CD14-positive monocyte (primary cell): ENCODE data around the gene FOXC1. TPM values are rescaled to one million over a fixed set of nuclear protein-coding genes. Genes with fewer than 3 reads are reported as not detected.

ENCODE experiments used
- DNase-seq, 3 donors: peaks; one replicate each; pipeline ENCODE4 v3.0.0-alpha.2; 2011 to 2022
- H2AFZ ChIP-seq: 2 replicates; pipeline ENCODE4 v1.6.0; 2012; ENCODE audit warnings: mild to moderate bottlenecking, low read depth, low read length, inconsistent platforms; ENCODE audit not compliant: insufficient read depth, poor library complexity, severe bottlenecking
- H3K27ac ChIP-seq, 2 donors: 1 replicate in 1 of 2; 2 replicates in 1 of 2; pipeline ENCODE4 v1.5.1; 2012 to 2013; ENCODE audit warnings: low read length in 2 of 2, control low read depth in 1 of 2, inconsistent platforms in 1 of 2, low read depth in 1 of 2, mild to moderate bottlenecking in 1 of 2
- H3K27me3 ChIP-seq, 2 donors: one replicate each; pipeline versions ENCODE4 v1.6.0 to v1.6.1; 2011 to 2013; ENCODE audit warnings: low read length in 2 of 2; ENCODE audit not compliant: control insufficient read depth in 2 of 2, insufficient read depth in 2 of 2
- H3K36me3 ChIP-seq, 2 donors: replicated peaks in 1 of 2; 1 replicate in 1 of 2; 2 replicates in 1 of 2; pipeline versions ENCODE4 v1.5.1 to v1.6.1; 2012 to 2013; ENCODE audit warnings: low read length in 2 of 2, control low read depth in 1 of 2, inconsistent platforms in 1 of 2, mild to moderate bottlenecking in 1 of 2; ENCODE audit not compliant: insufficient read depth in 2 of 2, control insufficient read depth in 1 of 2
- H3K4me1 ChIP-seq, 2 donors: 1 replicate in 1 of 2; 2 replicates in 1 of 2; pipeline versions ENCODE4 v1.5.1 to v1.6.1; 2012 to 2013; ENCODE audit warnings: low read length in 2 of 2, control low read depth in 1 of 2, inconsistent platforms in 1 of 2, mild to moderate bottlenecking in 1 of 2, moderate library complexity in 1 of 2; ENCODE audit not compliant: insufficient read depth in 2 of 2, control insufficient read depth in 1 of 2
- H3K4me2 ChIP-seq: replicated peaks from 2 replicates; pipeline ENCODE3; 2012; ENCODE audit warnings: low read length, moderate library complexity, mild to moderate bottlenecking; ENCODE audit not compliant: poor library complexity, severe bottlenecking; ENCODE audit errors: extremely low read depth
- H3K4me3 ChIP-seq, 3 experiments: fragments of 200-600 bp in 1 of 3; sonication (generic) in 1 of 3; replicated peaks in 1 of 3; 1 replicate in 2 of 3; 2 replicates in 1 of 3; pipeline ENCODE4 v1.5.1; 2011 to 2013; ENCODE audit warnings: low read length in 3 of 3, mild to moderate bottlenecking in 3 of 3, control low read depth in 2 of 3, low read depth in 2 of 3, inconsistent platforms in 1 of 3, moderate library complexity in 1 of 3
- H3K79me2 ChIP-seq: 2 replicates; pipeline ENCODE4 v1.6.0; 2012; ENCODE audit warnings: mild to moderate bottlenecking, control low read depth, inconsistent platforms, low read length, moderate library complexity; ENCODE audit not compliant: insufficient read depth
- H3K9ac ChIP-seq: 2 replicates; pipeline ENCODE4 v1.6.0; 2017; ENCODE audit warnings: low read length, mild to moderate bottlenecking; ENCODE audit not compliant: insufficient read depth, poor library complexity, severe bottlenecking
- H3K9me3 ChIP-seq, 2 donors: replicated peaks in 1 of 2; 1 replicate in 1 of 2; 2 replicates in 1 of 2; pipeline versions ENCODE4 v1.5.1 to v1.6.1; 2012 to 2013; ENCODE audit warnings: low read length in 2 of 2, control low read depth in 1 of 2; ENCODE audit not compliant: control insufficient read depth in 1 of 2, insufficient read depth in 1 of 2
- H4K20me1 ChIP-seq: 2 replicates; pipeline ENCODE4 v1.6.0; 2012; ENCODE audit warnings: mild to moderate bottlenecking, low read length, control low read depth, moderate library complexity; ENCODE audit not compliant: insufficient read depth
- H3K27ac Mint-ChIP-seq, 7 donors: one replicate each; pipeline ENCODE4 v1.8.0; 2020; ENCODE audit warnings: mild to moderate bottlenecking in 7 of 7, mixed read lengths in 7 of 7, moderate library complexity in 6 of 7, inconsistent platforms in 2 of 7
- H3K27me3 Mint-ChIP-seq, 3 donors: one replicate each; pipeline ENCODE4 v1.8.0; 2021 to 2022; ENCODE audit warnings: low read depth in 3 of 3, mild to moderate bottlenecking in 3 of 3, mixed read lengths in 3 of 3, moderate library complexity in 3 of 3, inconsistent platforms in 1 of 3
- H3K36me3 Mint-ChIP-seq, 2 donors: one replicate each; pipeline ENCODE4 v1.8.0; 2020; ENCODE audit warnings: mixed read lengths in 2 of 2, inconsistent platforms in 1 of 2, mild to moderate bottlenecking in 1 of 2
- H3K4me1 Mint-ChIP-seq: one replicate; pipeline ENCODE4 v1.8.0; 2020; ENCODE audit warnings: mild to moderate bottlenecking, mixed read lengths
- H3K4me3 Mint-ChIP-seq, 2 donors: one replicate each; pipeline ENCODE4 v1.8.0; 2020; ENCODE audit warnings: mild to moderate bottlenecking in 2 of 2, mixed read lengths in 2 of 2, moderate library complexity in 1 of 2
- H3K9me3 Mint-ChIP-seq, 7 donors: one replicate each; pipeline ENCODE4 v1.8.0; 2020 to 2022; ENCODE audit warnings: mixed read lengths in 7 of 7, mild to moderate bottlenecking in 6 of 7, moderate library complexity in 6 of 7, inconsistent platforms in 2 of 7
- WGBS: methylation state at CpG from one replicate; pipeline ENCODE4 v1.1.5; 2013; ENCODE audit warnings: missing lambda C conversion rate; ENCODE audit not compliant: insufficient coverage; 5-methylcytosine and 5-hydroxymethylcytosine counted together
- intact Hi-C, 2 donors: fragments of 100-400 bp; cut with micrococcal nuclease; formaldehyde crosslinking; loops; one replicate each; pipeline versions ENCODE4 v1.15.0 to v1.15.1; 2023
- polyA plus RNA-seq, 3 donors: library from polyadenylated mRNA; depleted of rRNA in 1 of 3; unstranded in 2 of 3; stranded (reverse) in 1 of 3; fragments of 300-500 nt in 2 of 3; fragments of >200 nt in 1 of 3; fragmentation: Illumina TruSeq in 2 of 3; gene quantifications; 1 replicate in 2 of 3; 2 replicates in 1 of 3; pipeline ENCODE4 v1.2.3, GENCODE V29; 2012 to 2021
- TF ChIP-seq, protein P1 (sequence below): fragments of 200-600 bp; IDR thresholded peaks from one replicate; pipeline ENCODE4 v1.8.0; 2022; ENCODE audit warnings: antibody characterized with exemption, mild to moderate bottlenecking

The FOXC1 gene
- polyA plus RNA-seq, 3 donors: 0.36 TPM; not detected in 2

DNA sequence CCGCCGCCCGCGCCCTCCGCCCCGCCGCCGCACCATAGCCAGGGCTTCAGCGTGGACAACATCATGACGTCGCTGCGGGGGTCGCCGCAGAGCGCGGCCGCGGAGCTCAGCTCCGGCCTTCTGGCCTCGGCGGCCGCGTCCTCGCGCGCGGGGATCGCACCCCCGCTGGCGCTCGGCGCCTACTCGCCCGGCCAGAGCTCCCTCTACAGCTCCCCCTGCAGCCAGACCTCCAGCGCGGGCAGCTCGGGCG, 1.5 kb downstream of the FOXC1 start:
- TF ChIP-seq, protein P1, sequence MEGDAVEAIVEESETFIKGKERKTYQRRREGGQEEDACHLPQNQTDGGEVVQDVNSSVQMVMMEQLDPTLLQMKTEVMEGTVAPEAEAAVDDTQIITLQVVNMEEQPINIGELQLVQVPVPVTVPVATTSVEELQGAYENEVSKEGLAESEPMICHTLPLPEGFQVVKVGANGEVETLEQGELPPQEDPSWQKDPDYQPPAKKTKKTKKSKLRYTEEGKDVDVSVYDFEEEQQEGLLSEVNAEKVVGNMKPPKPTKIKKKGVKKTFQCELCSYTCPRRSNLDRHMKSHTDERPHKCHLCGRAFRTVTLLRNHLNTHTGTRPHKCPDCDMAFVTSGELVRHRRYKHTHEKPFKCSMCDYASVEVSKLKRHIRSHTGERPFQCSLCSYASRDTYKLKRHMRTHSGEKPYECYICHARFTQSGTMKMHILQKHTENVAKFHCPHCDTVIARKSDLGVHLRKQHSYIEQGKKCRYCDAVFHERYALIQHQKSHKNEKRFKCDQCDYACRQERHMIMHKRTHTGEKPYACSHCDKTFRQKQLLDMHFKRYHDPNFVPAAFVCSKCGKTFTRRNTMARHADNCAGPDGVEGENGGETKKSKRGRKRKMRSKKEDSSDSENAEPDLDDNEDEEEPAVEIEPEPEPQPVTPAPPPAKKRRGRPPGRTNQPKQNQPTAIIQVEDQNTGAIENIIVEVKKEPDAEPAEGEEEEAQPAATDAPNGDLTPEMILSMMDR: no peak
- DNase-seq: no peak
- Histone ChIP-seq H3K27me3 (peaks cover 70 to 78% of the 10 kb centered on the region in 2 donors), H3K9ac (no peak overlapping the region), H3K4me2 (peak overlapping the region; percentile 77), H3K79me2 (no peaks in the 10 kb centered on the region), H3K9me3 (peaks cover 4 to 36% of the 10 kb centered on the region in 2 donors), H4K20me1 (no peaks in the 10 kb centered on the region), H3K36me3 (no peaks in the 10 kb centered on the region), H3K4me1 (peaks cover 50 to 68% of the 10 kb centered on the region in 2 donors), H3K27ac (no peak overlapping the region), H2AFZ (no peak overlapping the region), H3K4me3 (peak overlapping the region in 1 of 3 experiments; percentile 66)
- intact Hi-C loops: loop anchor here in 1 of 2 donors (5.0 to 10.0 kb wide), 2 partner anchors 634 to 836 kb away; partner anchors contain the start of gene GMDS
- H3K36me3 Mint-ChIP-seq: peaks cover 7 to 12% of the 10 kb centered on the region in 2 donors
- peaks cover 72 to 95% (median 75%) of the 10 kb centered on the region in 3 donors for H3K27me3 Mint-ChIP-seq
- whole genome bisulfite sequencing: 2% methylated on average over 34 of the region's 38 CpGs
- H3K4me1 Mint-ChIP-seq: peaks cover 44% of the 10 kb centered on the region
- H3K9me3 Mint-ChIP-seq: peaks cover 0 to 46% (median 20%) of the 10 kb centered on the region in 7 donors
- no peak overlapping the region for H3K4me3 Mint-ChIP-seq
- H3K27ac Mint-ChIP-seq: no peak overlapping the region

DNA sequence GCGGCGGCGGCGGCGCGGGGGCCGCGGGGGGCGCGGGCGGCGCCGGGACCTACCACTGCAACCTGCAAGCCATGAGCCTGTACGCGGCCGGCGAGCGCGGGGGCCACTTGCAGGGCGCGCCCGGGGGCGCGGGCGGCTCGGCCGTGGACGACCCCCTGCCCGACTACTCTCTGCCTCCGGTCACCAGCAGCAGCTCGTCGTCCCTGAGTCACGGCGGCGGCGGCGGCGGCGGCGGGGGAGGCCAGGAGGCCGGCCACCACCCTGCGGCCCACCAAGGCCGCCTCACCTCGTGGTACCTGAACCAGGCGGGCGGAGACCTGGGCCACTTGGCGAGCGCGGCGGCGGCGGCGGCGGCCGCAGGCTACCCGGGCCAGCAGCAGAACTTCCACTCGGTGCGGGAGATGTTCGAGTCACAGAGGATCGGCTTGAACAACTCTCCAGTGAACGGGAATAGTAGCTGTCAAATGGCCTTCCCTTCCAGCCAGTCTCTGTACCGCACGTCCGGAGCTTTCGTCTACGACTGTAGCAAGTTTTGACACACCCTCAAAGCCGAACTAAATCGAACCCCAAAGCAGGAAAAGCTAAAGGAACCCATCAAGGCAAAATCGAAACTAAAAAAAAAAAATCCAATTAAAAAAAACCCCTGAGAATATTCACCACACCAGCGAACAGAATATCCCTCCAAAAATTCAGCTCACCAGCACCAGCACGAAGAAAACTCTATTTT, 2.0 kb downstream of the FOXC1 start:
- Histone ChIP-seq H3K27ac (no peak overlapping the region), H3K4me3 (peak overlapping the region; percentile 17 to 66 (median 38)), H3K4me2 (peak overlapping the region; percentile 77), H4K20me1 (no peaks in the 10 kb centered on the region), H3K36me3 (no peaks in the 10 kb centered on the region), H3K4me1 (peaks cover 50 to 68% of the 10 kb centered on the region in 2 donors), H3K79me2 (no peaks in the 10 kb centered on the region), H2AFZ (peak overlapping the region; percentile 55), H3K9me3 (peaks cover 4 to 31% of the 10 kb centered on the region in 2 donors), H3K9ac (no peak overlapping the region), H3K27me3 (peaks cover 70 to 78% of the 10 kb centered on the region in 2 donors)
- Mint-ChIP-seq H3K4me3 (peak overlapping the region; percentile 85 to 97), H3K36me3 (peaks cover 6 to 12% of the 10 kb centered on the region in 2 donors), H3K27me3 (peaks cover 72 to 95% (median 75%) of the 10 kb centered on the region in 3 donors), H3K9me3 (peaks cover 0 to 42% (median 20%) of the 10 kb centered on the region in 7 donors), H3K27ac (peak overlapping the region in 1 of 7 donors; percentile 42), H3K4me1 (peaks cover 43% of the 10 kb centered on the region)
- intact Hi-C loops: loop anchor here in 1 of 2 donors (5.0 to 10.0 kb wide), 2 partner anchors 633 to 836 kb away; partner anchors contain the start of gene GMDS
- TF ChIP-seq, protein P1: no peak
- DNase-seq: peak in 1 of 3 donors; percentile 32
- WGBS: 2% methylated on average over 67 of the region's 71 CpGs
